Measurements from ENCODE around the gene LAMC1. TPM values are rescaled to one million over a fixed set of nuclear protein-coding genes. Genes with fewer than 3 reads are reported as not detected.

The LAMC1 gene
- total RNA-seq, 1 experiment from 2014 or later, result 71.5 TPM

GRCh38 chr1:183074215-183074614, 51.0 kb downstream of the LAMC1 start:
- no peak for ATAC-seq
- Histone ChIP-seq H3F3A (ENCODE audit: low read length, unreplicated experiment) (peaks cover 3% of the 10 kb centered on the region), H3K27me3 (ENCODE audit: low read length) (no peaks in the 10 kb centered on the region), H3K9me3 (ENCODE audit: low read length) (no peaks in the 10 kb centered on the region), H4K20me1 (ENCODE audit: low read length) (no peaks in the 10 kb centered on the region), H3K36me3 (ENCODE audit: low read depth, low read length) (no peaks in the 10 kb centered on the region), H3K4me2 (ENCODE audit: low read length) (no peak overlapping the region), H3K9ac (ENCODE audit: low read length) (no peak overlapping the region), H3K79me2 (ENCODE audit: low read length) (peaks cover 86% of the 10 kb centered on the region), H3K4me3 (ENCODE audit: low read length) (no peak overlapping the region), H2AFZ (ENCODE audit: low read length) (no peak overlapping the region), H3K9me2 (replicated peaks; ENCODE audit: low read length) (no peaks in the 10 kb centered on the region), H3K4me1 (ENCODE audit: insufficient read depth, low read length) (peaks cover 42% of the 10 kb centered on the region), H3K27ac (ENCODE audit: low read length) (no peak overlapping the region)
- intact Hi-C loops (cut with micrococcal nuclease), result loop anchor here (10.0 kb wide), 3 partner anchors 109 to 161 kb away; partner anchors contain the start of gene LAMC2
- TF ChIP-seq EZH2 (IDR thresholded peaks at IDR 0.05; ENCODE audit: low read length, unreplicated experiment) (no peak), CTCF (conservative IDR thresholded peaks at IDR 0.05; ENCODE audit: low read depth, low read length) (no peak), EZH2phosphoT487 (IDR thresholded peaks at IDR 0.05; ENCODE audit: borderline replicate concordance, low read length) (no peak)
- ChIA-PET POLR2A (ENCODE audit: unreplicated experiment) (no interaction called here), CTCF (no interaction called here)
- no TSS peak for BruUV-seq (replicated peaks)
- DNase-seq, result no peak

GRCh38 chr1:183075861-183076260, 52.6 kb downstream of the LAMC1 start:
- Histone ChIP-seq H3K9me3 (ENCODE audit: low read length) (no peaks in the 10 kb centered on the region), H3K36me3 (ENCODE audit: low read depth, low read length) (no peaks in the 10 kb centered on the region), H3K4me2 (ENCODE audit: low read length) (no peak overlapping the region), H3K79me2 (ENCODE audit: low read length) (peaks cover 92% of the 10 kb centered on the region), H2AFZ (ENCODE audit: low read length) (no peak overlapping the region), H3K4me1 (ENCODE audit: insufficient read depth, low read length) (peaks cover 42% of the 10 kb centered on the region), H4K20me1 (ENCODE audit: low read length) (no peaks in the 10 kb centered on the region), H3K27me3 (ENCODE audit: low read length) (no peaks in the 10 kb centered on the region), H3K9me2 (replicated peaks; ENCODE audit: low read length) (no peaks in the 10 kb centered on the region), H3F3A (ENCODE audit: low read length, unreplicated experiment) (no peaks in the 10 kb centered on the region), H3K4me3 (ENCODE audit: low read length) (no peak overlapping the region), H3K27ac (ENCODE audit: low read length) (no peak overlapping the region), H3K9ac (ENCODE audit: low read length) (no peak overlapping the region)
- TF ChIP-seq EZH2phosphoT487 (IDR thresholded peaks at IDR 0.05; ENCODE audit: borderline replicate concordance, low read length) (no peak), EZH2 (IDR thresholded peaks at IDR 0.05; ENCODE audit: low read length, unreplicated experiment) (no peak), CTCF (conservative IDR thresholded peaks at IDR 0.05; ENCODE audit: low read depth, low read length) (no peak)
- ChIA-PET POLR2A (ENCODE audit: unreplicated experiment) (no interaction called here), CTCF (no interaction called here)
- no peak for ATAC-seq
- intact Hi-C loops (cut with micrococcal nuclease), result loop anchor here (10.0 kb wide), 3 partner anchors 109 to 159 kb away; partner anchors contain the start of gene LAMC2
- peak; percentile 21 for DNase-seq
- no TSS peak for BruUV-seq (replicated peaks)

GRCh38 chr1:183077097-183077496, 53.9 kb downstream of the LAMC1 start:
- Histone ChIP-seq H3K36me3 (ENCODE audit: low read depth, low read length) (no peaks in the 10 kb centered on the region), H3K27me3 (ENCODE audit: low read length) (no peaks in the 10 kb centered on the region), H2AFZ (ENCODE audit: low read length) (no peak overlapping the region), H3K9ac (ENCODE audit: low read length) (no peak overlapping the region), H3K9me3 (ENCODE audit: low read length) (no peaks in the 10 kb centered on the region), H3K27ac (ENCODE audit: low read length) (no peak overlapping the region), H3K4me3 (ENCODE audit: low read length) (no peak overlapping the region), H3K4me1 (ENCODE audit: insufficient read depth, low read length) (peaks cover 31% of the 10 kb centered on the region), H3K4me2 (ENCODE audit: low read length) (no peak overlapping the region), H3F3A (ENCODE audit: low read length, unreplicated experiment) (no peaks in the 10 kb centered on the region), H4K20me1 (ENCODE audit: low read length) (no peaks in the 10 kb centered on the region), H3K9me2 (replicated peaks; ENCODE audit: low read length) (no peaks in the 10 kb centered on the region), H3K79me2 (ENCODE audit: low read length) (peaks cover 90% of the 10 kb centered on the region)
- TF ChIP-seq EZH2 (IDR thresholded peaks at IDR 0.05; ENCODE audit: low read length, unreplicated experiment), result no peak
- no peak for TF ChIP-seq CTCF (conservative IDR thresholded peaks at IDR 0.05; ENCODE audit: low read depth, low read length)
- TF ChIP-seq EZH2phosphoT487 (IDR thresholded peaks at IDR 0.05; ENCODE audit: borderline replicate concordance, low read length), result no peak
- CTCF ChIA-PET, result no interaction called here
- BruUV-seq (replicated peaks), result no TSS peak
- POLR2A ChIA-PET (ENCODE audit: unreplicated experiment), result no interaction called here
- intact Hi-C loops (cut with micrococcal nuclease), result loop anchor here (10.0 kb wide), 3 partner anchors 108 to 158 kb away; partner anchors contain the start of gene LAMC2
- DNase-seq, result no peak
- no peak for ATAC-seq

Data from PC-3 (cell line).